Smooth muscle cell (in vitro differentiated cells): ENCODE results near the gene CPLX3. TPM values are rescaled to one million over a fixed set of nuclear protein-coding genes. Genes with fewer than 3 reads are reported as not detected.

Source experiments
- DNase-seq: peaks from one replicate; lab custom pipeline; 2025; ENCODE audit not compliant: unreplicated experiment; lab: John Stamatoyannopoulos, UW
- H2AFZ ChIP-seq: fragments of 200-600 bp; sonication (generic); 2 replicates; pipeline ENCODE4 v1.6.0; 2016; ENCODE audit warnings: antibody characterized with exemption, low read depth, mild to moderate bottlenecking
- H3F3A ChIP-seq: fragments of 200-600 bp; sonication (generic); 2 replicates; pipeline ENCODE4 v1.6.0; 2017; ENCODE audit warnings: antibody characterized with exemption, low read depth
- H3K27ac ChIP-seq: fragments of 200-600 bp; sonication (generic); 2 replicates; pipeline ENCODE4 v1.5.1; 2016; ENCODE audit warnings: low read depth, mild to moderate bottlenecking
- H3K27me3 ChIP-seq: fragments of 200-600 bp; sonication (generic); 2 replicates; pipeline ENCODE4 v1.6.1; 2016; ENCODE audit warnings: low read depth, mild to moderate bottlenecking
- H3K36me3 ChIP-seq: fragments of 200-600 bp; sonication (generic); 2 replicates; pipeline ENCODE4 v1.5.1; 2016; ENCODE audit warnings: low read depth
- H3K4me1 ChIP-seq: fragments of 200-600 bp; sonication (generic); 2 replicates; pipeline ENCODE4 v1.5.1; 2016; ENCODE audit warnings: low read depth
- H3K4me2 ChIP-seq: fragments of 200-600 bp; sonication (generic); 2 replicates; pipeline ENCODE4 v1.6.0; 2016; ENCODE audit warnings: mild to moderate bottlenecking
- H3K4me3 ChIP-seq: fragments of 200-600 bp; sonication (generic); 2 replicates; pipeline ENCODE4 v1.5.1; 2016; ENCODE audit warnings: mild to moderate bottlenecking
- H3K79me2 ChIP-seq: fragments of 200-600 bp; sonication (generic); 2 replicates; pipeline ENCODE4 v1.6.0; 2016; ENCODE audit warnings: low read depth, mild to moderate bottlenecking
- H3K9ac ChIP-seq: fragments of 200-600 bp; sonication (generic); 2 replicates; pipeline ENCODE4 v1.6.0; 2016; ENCODE audit warnings: low read depth
- H3K9me3 ChIP-seq: fragments of 200-600 bp; sonication (generic); replicated peaks from 2 replicates; pipeline ENCODE4 v1.5.1; 2016; ENCODE audit warnings: low read depth
- H4K20me1 ChIP-seq: fragments of 200-600 bp; sonication (generic); 2 replicates; pipeline ENCODE4 v1.6.0; 2016; ENCODE audit warnings: low read depth
- WGBS: methylation state at CpG from one replicate; pipeline ENCODE4 v1.1.7; 2016; ENCODE audit warnings: low lambda C conversion rate; 5-methylcytosine and 5-hydroxymethylcytosine counted together
- polyA plus RNA-seq: library from polyadenylated mRNA; unstranded; fragments of >200 nt; fragmentation: Nextera tagmentation; extraction: Ambion mirVana; gene quantifications from 2 replicates; pipeline ENCODE4 v1.2.1, GENCODE V29; 2016
- total RNA-seq: library from RNA; depleted of rRNA; stranded (reverse); fragments of >200 nt; gene quantifications from 2 replicates; pipeline ENCODE4 v1.2.3, GENCODE V29; 2014
- TF ChIP-seq, protein P1 (sequence below): fragments of 200-600 bp; sonication (generic); IDR thresholded peaks from 2 replicates; pipeline ENCODE4 v1.5.1; 2017; ENCODE audit warnings: borderline replicate concordance, mild to moderate bottlenecking, antibody characterized with exemption; ENCODE audit not compliant: insufficient read depth, poor library complexity, severe bottlenecking

CPLX3 gene
- total and polyA plus RNA-seq, 2 experiments from 2014 or later, result 0.22 TPM; not detected in 1

- H4K20me1 ChIP-seq, result peaks cover 73% of the 10 kb centered on the region
- H3K4me2 ChIP-seq, result no peak overlapping the region
- TF ChIP-seq, protein P1, sequence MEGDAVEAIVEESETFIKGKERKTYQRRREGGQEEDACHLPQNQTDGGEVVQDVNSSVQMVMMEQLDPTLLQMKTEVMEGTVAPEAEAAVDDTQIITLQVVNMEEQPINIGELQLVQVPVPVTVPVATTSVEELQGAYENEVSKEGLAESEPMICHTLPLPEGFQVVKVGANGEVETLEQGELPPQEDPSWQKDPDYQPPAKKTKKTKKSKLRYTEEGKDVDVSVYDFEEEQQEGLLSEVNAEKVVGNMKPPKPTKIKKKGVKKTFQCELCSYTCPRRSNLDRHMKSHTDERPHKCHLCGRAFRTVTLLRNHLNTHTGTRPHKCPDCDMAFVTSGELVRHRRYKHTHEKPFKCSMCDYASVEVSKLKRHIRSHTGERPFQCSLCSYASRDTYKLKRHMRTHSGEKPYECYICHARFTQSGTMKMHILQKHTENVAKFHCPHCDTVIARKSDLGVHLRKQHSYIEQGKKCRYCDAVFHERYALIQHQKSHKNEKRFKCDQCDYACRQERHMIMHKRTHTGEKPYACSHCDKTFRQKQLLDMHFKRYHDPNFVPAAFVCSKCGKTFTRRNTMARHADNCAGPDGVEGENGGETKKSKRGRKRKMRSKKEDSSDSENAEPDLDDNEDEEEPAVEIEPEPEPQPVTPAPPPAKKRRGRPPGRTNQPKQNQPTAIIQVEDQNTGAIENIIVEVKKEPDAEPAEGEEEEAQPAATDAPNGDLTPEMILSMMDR, result no peak
- H3K27me3 ChIP-seq, result no peaks in the 10 kb centered on the region
- no peak overlapping the region for H3K27ac ChIP-seq
- no peaks in the 10 kb centered on the region for H3K9me3 ChIP-seq
- no peak overlapping the region for H2AFZ ChIP-seq
- no peaks in the 10 kb centered on the region for H3K36me3 ChIP-seq
- 91% methylated on average over 9 of the region's 9 CpGs for WGBS
- no peak for DNase-seq
- no peaks in the 10 kb centered on the region for H3K4me1 ChIP-seq
- H3K9ac ChIP-seq, result no peak overlapping the region
- H3F3A ChIP-seq, result no peaks in the 10 kb centered on the region
- H3K79me2 ChIP-seq, result peaks cover 29% of the 10 kb centered on the region
- H3K4me3 ChIP-seq, result no peak overlapping the region
These were observed 31.4 kb downstream of the CPLX3 start for GRCh38 chr15:74857671-74858368.

DNA sequence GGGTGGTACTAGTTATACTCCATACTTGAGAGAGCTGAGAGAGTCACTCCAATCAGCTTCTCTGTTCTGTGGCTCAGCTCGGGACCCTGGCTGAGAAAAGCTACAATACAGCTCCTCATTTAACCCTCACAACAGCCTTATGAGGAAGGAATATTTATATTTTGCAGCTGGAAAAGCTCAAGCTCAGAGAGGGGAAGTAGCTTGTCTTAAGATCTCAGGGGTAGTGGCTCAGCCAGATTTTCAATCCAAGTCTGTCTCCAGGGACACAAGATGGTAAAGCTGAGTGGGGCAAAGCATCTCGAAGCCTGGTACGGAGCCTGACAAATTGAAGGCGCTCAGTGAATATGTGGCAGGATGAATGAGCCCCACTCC, 31.9 kb downstream of the CPLX3 start:
- Histone ChIP-seq H3K79me2 (peaks cover 29% of the 10 kb centered on the region), H3K27ac (no peak overlapping the region), H3K9me3 (no peaks in the 10 kb centered on the region), H3K36me3 (no peaks in the 10 kb centered on the region), H3K4me2 (no peak overlapping the region), H3K9ac (no peak overlapping the region), H3K4me1 (no peaks in the 10 kb centered on the region), H4K20me1 (peaks cover 79% of the 10 kb centered on the region), H2AFZ (no peak overlapping the region), H3K4me3 (no peak overlapping the region), H3F3A (no peaks in the 10 kb centered on the region), H3K27me3 (no peaks in the 10 kb centered on the region)
- TF ChIP-seq, protein P1, result no peak
- DNase-seq, result no peak
- 97% methylated on average over 4 of the region's 4 CpGs for WGBS

DNA sequence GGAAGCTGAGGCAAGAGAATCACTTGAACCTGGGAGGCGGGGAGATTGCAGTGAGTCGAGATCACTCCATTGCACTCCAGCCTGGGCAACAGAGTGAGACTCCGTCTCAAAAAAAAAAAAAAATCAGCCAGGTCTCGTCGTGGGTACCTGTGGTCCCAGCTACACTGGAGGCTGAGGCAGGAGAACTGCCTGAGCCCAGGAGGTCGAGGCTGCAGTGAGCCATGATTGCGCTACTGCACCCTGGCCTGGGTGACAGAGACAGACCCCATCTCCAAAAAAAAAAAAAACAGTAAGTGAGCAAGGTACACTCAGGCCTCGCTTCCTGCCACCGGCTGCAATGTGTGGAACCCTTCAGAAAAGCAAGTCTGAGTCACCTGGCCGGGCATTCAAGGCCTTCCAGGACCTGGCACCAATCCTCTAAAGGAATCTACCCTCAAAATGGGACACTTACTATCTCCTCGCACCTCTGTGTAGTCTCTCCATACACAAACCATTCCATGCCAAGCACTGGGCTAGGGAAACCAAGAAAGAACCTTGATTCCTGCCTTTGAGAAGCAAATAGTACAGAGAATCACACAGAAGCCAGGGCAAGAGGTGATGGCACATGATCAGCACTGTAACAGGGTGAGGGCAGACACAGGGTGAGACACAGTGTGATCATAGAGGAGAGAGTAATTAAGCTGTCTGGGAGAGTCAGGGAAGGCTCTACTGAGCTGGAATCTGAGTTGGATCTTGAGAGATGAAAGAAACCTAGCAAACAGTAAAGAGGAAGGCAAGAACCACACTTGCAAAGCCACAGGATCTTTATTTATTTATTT, 37.0 kb downstream of the CPLX3 start:
- TF ChIP-seq, protein P1, result no peak
- no peaks in the 10 kb centered on the region for H3K36me3 ChIP-seq
- H3F3A ChIP-seq, result no peaks in the 10 kb centered on the region
- no peak overlapping the region for H3K4me3 ChIP-seq
- no peaks in the 10 kb centered on the region for H3K4me1 ChIP-seq
- no peaks in the 10 kb centered on the region for H3K9me3 ChIP-seq
- peaks cover 62% of the 10 kb centered on the region for H3K79me2 ChIP-seq
- no peak overlapping the region for H2AFZ ChIP-seq
- peak overlapping the region; percentile 55 for H3K27ac ChIP-seq
- H3K9ac ChIP-seq, result no peak overlapping the region
- H3K27me3 ChIP-seq, result no peaks in the 10 kb centered on the region
- no peak for DNase-seq
- H3K4me2 ChIP-seq, result no peak overlapping the region
- WGBS, result 84% methylated on average over 11 of the region's 11 CpGs
- H4K20me1 ChIP-seq, result peaks cover 83% of the 10 kb centered on the region
